HG03565 (cell line): ENCODE measurements around the gene CD82.
A peak's percentile ranks its signal among the peaks of the same experiment; 100 is the strongest.

ENCODE experiments used
- ATAC-seq: cut with Tn5 transposase; IDR thresholded peaks from one replicate; pipeline ENCODE4 v1.9.1; 2021; ENCODE audit warnings: mild to moderate bottlenecking, moderate library complexity; ENCODE audit not compliant: unreplicated experiment

CD82 gene

DNA sequence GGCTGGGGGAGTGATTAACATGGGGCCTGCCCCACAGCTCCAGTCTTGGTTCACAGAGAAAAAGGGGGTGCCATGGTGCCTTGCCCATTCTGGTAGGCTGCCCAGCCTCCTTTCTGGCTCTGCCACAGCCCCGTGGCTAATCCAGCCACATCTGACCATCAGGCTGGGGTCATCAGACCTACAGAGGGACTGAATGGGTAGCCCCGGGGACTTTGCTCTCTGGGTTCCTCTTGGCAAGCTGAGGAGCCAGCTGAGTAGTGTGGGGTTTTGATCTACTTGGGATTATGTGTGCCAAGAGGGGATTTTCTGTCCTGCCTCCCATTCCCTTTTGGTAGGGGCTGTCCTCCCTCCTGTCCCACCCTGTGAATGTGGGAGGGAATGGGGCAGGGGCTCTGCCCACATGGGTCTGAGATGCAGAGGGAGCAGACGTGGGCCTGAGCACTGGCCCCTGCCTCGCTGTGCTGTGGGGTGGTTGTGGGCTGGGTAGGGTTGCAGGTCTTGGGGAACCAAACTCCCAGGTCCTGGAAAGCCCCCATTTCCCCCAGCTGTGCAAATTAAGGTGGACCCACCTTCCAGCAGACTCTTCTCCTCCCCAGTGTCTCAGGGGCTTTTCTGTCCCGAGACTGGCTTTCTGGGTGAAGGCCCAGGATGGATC lies 32.0 kb downstream of the CD82 start:
- ATAC-seq = no peak

- no peak for ATAC-seq
Measured at GRCh38 chr11:44598831-44599230, 33.4 kb downstream of the CD82 start.

DNA sequence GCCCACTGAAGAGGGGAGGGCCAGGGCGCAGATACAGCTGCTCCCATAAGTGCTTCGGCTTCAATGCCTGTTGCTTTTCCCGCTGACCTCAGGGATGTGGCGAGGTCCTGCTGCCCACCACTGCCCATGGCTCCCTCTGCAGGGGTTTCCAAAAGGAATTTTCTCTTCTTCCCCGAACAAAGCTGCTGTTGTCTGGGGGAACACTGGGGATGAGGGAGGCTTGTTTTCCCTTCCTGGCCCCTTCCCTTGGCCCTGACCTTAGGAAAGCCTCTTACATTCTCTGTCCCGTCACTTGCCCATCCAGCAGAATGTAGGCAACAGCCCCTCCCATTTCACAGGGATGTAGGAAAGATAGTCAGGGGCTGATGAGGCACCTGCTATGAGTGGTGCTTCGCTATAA lies 34.8 kb downstream of the CD82 start:
- ATAC-seq = no peak

DNA sequence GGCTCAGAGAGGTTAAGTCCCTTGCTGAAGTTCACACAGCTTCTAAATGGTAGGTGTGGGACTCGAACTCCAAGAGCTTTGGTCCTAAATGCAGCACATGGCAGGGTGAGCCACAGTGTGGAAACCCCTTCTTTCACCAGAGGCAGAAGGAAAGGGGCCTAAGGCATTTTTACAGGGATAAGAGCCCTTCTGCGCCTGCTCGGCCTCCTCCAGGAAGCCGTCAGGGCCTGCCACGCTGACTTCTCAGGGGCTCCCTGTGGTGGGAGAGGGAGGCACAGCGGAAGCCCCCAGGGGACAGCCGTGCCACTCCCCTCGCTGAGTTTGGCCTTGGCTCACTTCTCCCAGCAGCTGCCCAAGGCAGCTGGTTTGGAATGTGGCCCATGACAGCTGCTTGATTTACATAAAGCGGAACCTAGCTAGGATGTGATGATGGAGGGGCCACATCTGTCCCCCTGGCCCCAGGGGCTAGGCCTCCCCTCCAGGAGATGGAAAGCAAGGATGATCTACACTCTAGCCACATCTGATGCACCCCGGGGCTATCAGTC lies 35.4 kb downstream of the CD82 start:
- peak; percentile 17 for ATAC-seq

DNA sequence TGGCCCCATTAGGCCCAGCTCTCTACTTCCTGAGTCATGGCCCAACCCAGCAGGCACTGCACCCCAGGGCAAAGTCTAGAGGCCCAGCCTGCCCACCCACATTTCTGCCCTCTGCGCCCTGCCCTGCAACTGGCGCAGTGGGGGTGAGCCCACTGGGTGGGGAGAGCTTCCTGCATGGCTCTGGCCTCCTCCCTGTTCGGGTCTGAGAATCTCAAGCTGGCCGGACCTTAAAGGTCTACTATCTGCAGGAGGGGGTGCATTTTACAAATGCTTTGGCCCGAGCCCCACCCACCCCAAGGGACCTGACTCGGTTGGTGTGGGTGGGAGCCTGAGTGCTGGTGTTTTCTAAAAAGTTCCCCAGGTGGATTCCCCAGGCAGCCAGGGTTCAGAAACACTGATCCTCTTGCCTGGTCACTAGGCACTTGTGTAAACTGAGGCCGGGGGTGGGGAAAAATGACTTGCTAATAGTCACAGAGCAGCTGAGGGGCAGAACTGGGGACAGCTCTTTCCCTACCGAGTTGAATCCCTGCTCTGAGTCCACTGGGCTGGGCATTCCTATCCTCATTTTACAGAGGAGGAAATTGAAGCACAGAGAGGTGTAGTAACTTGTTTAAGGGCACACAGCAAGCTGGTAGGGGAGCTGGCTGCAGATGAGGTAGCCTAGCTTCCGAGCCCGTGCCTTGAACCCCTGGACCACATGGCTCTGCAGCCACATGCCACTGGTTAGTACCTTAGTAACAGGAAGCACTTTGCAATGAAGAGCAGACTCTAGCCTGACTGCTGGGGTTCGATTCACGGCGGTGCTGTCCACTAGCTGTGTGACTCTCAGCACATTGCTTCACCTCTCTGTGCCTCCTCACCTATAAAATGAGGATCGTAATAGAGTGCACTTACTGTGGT lies 36.3 kb downstream of the CD82 start:
- ATAC-seq = peak; percentile 21

DNA sequence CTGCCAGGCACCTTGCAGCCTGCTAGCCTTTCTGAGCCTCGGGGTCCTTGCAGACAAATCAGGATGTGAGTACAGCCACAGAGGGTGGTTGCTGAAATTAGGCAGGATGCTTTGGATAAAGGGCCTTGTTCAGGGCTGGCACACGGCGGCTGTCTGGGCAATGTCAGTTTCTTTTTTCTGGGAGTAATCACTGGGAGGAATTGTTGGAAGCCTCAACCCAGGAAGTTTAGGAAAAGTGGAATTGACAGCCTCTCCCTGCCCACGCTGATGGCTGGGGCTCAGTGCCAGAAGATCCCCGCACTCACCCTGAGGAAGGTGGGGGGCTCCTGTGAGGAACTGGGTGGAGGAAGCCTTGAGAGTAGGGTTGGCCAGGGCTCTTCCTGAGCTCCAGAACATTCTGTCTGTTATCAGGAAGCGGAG lies 37.4 kb downstream of the CD82 start:
- no peak for ATAC-seq

DNA sequence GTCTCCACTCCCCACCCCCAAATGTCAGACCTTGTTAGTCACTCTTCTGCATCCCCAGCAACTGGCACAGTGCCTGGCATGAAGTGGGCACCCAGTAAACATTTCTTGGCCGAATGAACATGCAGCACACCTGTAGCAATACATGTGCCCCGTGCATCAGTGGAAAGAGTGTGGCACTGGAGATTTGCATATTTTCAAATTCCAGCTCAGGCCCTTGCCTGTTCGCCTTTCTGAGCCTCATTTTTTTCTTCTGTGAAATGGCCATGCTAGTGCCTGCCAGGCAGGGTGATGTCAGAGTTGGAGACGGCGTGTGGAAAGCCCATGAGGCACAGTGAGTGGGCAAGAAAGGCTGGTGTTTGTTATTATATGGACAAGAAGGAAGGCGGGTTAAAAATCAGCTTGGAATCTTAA lies 38.7 kb downstream of the CD82 start:
- ATAC-seq = no peak

GRCh38 chr11:44605068-44605708 lies 39.7 kb downstream of the CD82 start:
- no peak for ATAC-seq

- ATAC-seq = no peak
Measured at GRCh38 chr11:44605965-44606364, 40.5 kb downstream of the CD82 start.

GRCh38 chr11:44606472-44606871 lies 41.0 kb downstream of the CD82 start:
- no peak for ATAC-seq

GRCh38 chr11:44607319-44607962 lies 42.0 kb downstream of the CD82 start:
- ATAC-seq = no peak

- no peak for ATAC-seq
Measured at GRCh38 chr11:44607987-44608386, 42.5 kb downstream of the CD82 start.

DNA sequence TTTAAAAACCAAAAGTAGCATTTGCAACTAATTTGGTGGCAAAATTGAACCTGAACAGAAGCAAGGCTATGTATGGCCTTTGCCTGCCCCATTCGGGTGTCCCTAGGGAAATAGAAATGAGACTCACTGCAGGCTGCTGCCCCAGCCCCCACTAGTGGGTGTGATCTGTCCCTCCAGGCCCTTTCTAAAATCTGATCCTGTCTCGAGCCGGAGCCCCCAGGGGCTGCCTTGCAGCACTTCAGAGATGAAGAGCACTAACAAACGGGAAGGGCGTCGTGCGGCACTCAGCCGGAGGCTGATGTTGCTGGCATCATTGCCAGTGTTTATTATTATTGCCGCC lies 43.2 kb downstream of the CD82 start:
- no peak for ATAC-seq

DNA sequence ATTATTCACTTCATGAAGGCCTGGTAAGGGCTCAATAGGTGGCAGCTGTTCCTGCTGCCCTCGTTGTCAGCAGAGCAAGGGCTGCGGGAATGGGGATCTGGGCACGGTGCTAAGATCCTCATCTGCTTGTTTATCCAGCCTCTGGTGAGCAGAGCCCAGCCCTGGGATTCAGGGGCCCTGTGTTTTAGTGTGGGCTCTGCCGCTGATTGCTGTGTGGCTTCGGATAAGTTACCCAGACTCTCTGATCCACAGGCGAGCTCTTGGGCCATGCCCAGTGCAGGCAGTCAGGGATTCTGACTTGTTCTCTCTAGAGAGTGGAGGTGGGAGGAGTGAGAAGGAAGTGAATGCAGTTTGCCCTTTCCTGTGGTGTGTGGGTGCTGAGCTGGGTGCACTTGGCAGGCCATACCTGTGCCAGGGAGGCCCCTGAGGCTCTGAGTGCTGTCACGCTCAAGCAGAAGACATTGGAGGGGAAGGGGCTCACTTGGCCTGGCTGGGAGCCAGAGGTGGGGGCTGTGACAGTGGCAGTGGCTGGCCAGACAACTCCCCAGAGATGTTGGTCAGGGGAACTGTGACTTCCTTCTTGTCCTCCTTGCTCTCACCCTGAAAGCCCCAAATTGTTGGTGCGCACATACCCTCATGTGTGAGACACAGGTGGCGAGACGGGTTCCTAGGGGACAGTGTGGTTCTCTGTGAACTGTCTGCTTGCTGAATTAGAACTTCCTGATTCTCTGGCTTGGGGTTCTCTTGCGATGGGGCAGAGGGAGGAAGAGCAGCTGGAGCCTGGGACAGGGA lies 43.7 kb downstream of the CD82 start:
- peak; percentile 39 for ATAC-seq

- no peak for ATAC-seq
Measured at GRCh38 chr11:44609783-44610155, 44.3 kb downstream of the CD82 start.

DNA sequence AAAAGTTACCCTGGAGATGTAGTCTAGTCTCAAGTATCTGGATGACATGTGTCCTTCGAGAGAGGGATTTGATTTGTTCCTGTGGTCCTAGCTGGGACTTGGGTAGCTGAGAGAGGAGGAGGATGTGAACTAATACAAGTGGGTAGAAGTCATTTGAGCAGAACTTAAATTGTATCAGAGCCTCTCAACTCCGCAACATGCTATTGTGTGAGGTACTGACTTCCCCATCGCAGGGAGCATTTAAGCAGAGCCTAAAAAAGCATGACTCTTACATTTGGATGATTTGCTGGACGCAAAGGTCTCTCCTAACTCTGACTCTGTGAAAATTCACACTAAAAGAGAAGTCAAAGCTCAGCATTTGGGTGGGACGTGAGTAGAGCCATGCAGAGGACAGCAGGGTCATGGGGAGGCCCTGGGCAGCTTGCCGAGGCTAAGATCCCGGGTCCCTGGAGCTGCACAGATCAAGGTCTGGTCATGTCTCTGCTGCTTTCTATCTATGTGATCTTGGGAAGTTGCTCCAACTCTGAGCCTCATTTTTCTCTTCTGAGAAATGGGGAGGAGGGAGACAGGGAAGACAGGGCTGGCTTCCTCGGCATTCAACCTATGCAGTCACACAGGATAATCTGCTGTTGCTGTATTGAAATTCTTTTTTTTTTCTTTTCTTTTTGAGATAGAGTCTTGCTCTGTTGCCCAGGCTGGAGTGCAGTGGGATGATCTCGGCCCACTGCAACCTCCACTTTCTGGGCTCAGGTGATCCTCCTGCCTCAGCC lies 44.9 kb downstream of the CD82 start:
- ATAC-seq = no peak

DNA sequence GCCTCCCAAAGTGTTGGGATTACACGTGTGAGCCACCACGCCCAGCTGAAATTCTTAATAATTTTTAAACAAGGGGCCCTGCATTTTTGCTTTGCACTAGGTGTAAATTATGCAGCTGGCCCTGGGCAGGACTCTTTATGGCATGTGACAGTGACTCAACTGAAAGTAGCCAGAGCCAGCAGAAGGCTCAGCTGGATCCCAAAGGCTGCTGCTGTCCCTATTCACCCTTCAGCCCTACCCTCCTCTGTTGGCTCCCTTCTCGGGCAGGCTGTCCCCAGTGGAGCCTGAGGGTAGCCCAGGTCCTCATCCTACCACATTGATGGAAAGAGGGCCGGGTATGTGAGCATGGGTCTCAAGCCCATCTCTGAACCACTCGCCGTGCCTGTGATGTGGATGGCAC lies 45.6 kb downstream of the CD82 start:
- ATAC-seq = no peak

GRCh38 chr11:44611687-44612434 lies 46.4 kb downstream of the CD82 start:
- ATAC-seq = peak; percentile 34

DNA sequence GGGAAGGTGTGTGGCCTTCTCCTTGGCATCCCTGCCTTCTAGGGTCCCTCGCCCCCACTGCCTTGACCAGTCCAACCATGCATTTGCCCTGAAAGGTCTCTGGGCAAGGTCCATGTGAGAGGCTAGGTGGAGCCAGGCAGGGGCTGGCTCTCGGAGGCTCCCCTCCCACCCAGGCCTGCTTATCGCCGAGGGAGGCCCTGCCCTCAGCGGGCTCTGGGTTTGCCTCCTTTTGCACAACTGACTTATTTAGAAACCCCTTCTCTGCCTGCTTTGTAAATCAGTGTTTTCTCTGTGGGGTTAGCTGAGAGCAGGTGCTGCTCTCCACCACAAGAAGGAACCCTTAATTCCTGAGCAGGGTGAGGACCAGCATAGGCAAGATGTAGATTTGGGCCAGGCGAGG lies 47.7 kb downstream of the CD82 start:
- ATAC-seq = no peak
